Left hindlimb (tissue), 1 donor: ENCODE data around the gene COL6A5.
A peak's percentile ranks its signal among the peaks of the same experiment; 100 is the strongest.
"Not testable (repeated sequence)": the region's sequence is repeated elsewhere in the genome, so short reads cannot be mapped to it uniquely, and the experiment has no call there.

Experiments
- DNase-seq: peaks from one replicate; pipeline ENCODE4 v3.0.0-alpha.2; 2018

Gene COL6A5

GRCh38 chr3:130345487-130346079 is at the start of gene COL6A5:
Gene COL6A5, plus strand, starts transcription at chr3:130345672. Its CDS starts 27,967 bp downstream, at chr3:130373639.
- DNase-seq: peak; percentile 34

GRCh38 chr3:130299531-130299930 is 45.9 kb upstream of the COL6A5 start:
- no peak for DNase-seq

GRCh38 chr3:130300888-130301287 is 44.6 kb upstream of the COL6A5 start:
- no peak for DNase-seq

GRCh38 chr3:130310109-130310508 is 35.4 kb upstream of the COL6A5 start:
- DNase-seq: no peak

- DNase-seq: no peak
Measured at GRCh38 chr3:130312374-130312773, 33.1 kb upstream of the COL6A5 start.

GRCh38 chr3:130316169-130316568 is 29.3 kb upstream of the COL6A5 start:
- peak; percentile 40 for DNase-seq

GRCh38 chr3:130323503-130323902 is 22.0 kb upstream of the COL6A5 start:
- DNase-seq: no peak

GRCh38 chr3:130340766-130341165 is 4.7 kb upstream of the COL6A5 start:
- no peak for DNase-seq

GRCh38 chr3:130341388-130341787 is 4.1 kb upstream of the COL6A5 start:
- DNase-seq: no peak

- no peak for DNase-seq
Measured at GRCh38 chr3:130341882-130342281, 3.6 kb upstream of the COL6A5 start.

- no peak for DNase-seq
Measured at GRCh38 chr3:130342821-130343661, 2.4 kb upstream of the COL6A5 start.

- not testable (repeated sequence) for DNase-seq
Measured at GRCh38 chr3:130348258-130348657, 2.8 kb downstream of the COL6A5 start.

GRCh38 chr3:130354430-130354829 is 9.0 kb downstream of the COL6A5 start:
- no peak for DNase-seq

- DNase-seq: no peak
Measured at GRCh38 chr3:130374033-130374432, 28.6 kb downstream of the COL6A5 start.

- no peak for DNase-seq
Measured at GRCh38 chr3:130374908-130375307, 29.4 kb downstream of the COL6A5 start.

GRCh38 chr3:130377960-130378676 is 32.6 kb downstream of the COL6A5 start:
- no peak for DNase-seq

- no peak for DNase-seq
Measured at GRCh38 chr3:130378677-130379191, 33.3 kb downstream of the COL6A5 start.

- no peak for DNase-seq
Measured at GRCh38 chr3:130379274-130379673, 33.8 kb downstream of the COL6A5 start.

- no peak for DNase-seq
Measured at GRCh38 chr3:130380398-130380797, 34.9 kb downstream of the COL6A5 start.

GRCh38 chr3:130383424-130383823 is 38.0 kb downstream of the COL6A5 start:
- no peak for DNase-seq

- DNase-seq: no peak
Measured at GRCh38 chr3:130384476-130385025, 39.1 kb downstream of the COL6A5 start.

- no peak for DNase-seq
Measured at GRCh38 chr3:130386604-130387263, 41.3 kb downstream of the COL6A5 start.
